Measurements from ENCODE around the gene BCKDHA. TPM values are rescaled to one million over a fixed set of nuclear protein-coding genes. Genes with fewer than 3 reads are reported as not detected.

The BCKDHA gene
- 36.1 and 40.1 TPM in 2 replicates for total RNA-seq

- DNase-seq (ENCODE audit: low read depth in 2 of 2), result peak; percentile 100
These were observed at the start of gene BCKDHA, which contains the start of gene EXOSC5 for GRCh38 chr19:41397086-41398049. Gene BCKDHA (plus strand): TSS chr19:41397818. CDS start chr19:41397828, 10 bp downstream. Gene EXOSC5 (minus strand): TSS chr19:41397359. CDS start chr19:41397328, 31 bp downstream.

- DNase-seq (ENCODE audit: low read depth in 2 of 2), result peak in 1 of 2 donors; percentile 57
These were observed 46.8 kb upstream of the BCKDHA start for GRCh38 chr19:41350735-41351338.

- DNase-seq (ENCODE audit: low read depth in 2 of 2), result peak; percentile 47 to 82
These were observed 46.0 kb upstream of the BCKDHA start for GRCh38 chr19:41351339-41352245.

GRCh38 chr19:41352279-41352608, 45.4 kb upstream of the BCKDHA start:
- DNase-seq (ENCODE audit: low read depth in 2 of 2), result no peak

GRCh38 chr19:41352609-41353465, 44.8 kb upstream of the BCKDHA start:
- DNase-seq (ENCODE audit: low read depth in 2 of 2), result peak; percentile 66 to 75

DNA sequence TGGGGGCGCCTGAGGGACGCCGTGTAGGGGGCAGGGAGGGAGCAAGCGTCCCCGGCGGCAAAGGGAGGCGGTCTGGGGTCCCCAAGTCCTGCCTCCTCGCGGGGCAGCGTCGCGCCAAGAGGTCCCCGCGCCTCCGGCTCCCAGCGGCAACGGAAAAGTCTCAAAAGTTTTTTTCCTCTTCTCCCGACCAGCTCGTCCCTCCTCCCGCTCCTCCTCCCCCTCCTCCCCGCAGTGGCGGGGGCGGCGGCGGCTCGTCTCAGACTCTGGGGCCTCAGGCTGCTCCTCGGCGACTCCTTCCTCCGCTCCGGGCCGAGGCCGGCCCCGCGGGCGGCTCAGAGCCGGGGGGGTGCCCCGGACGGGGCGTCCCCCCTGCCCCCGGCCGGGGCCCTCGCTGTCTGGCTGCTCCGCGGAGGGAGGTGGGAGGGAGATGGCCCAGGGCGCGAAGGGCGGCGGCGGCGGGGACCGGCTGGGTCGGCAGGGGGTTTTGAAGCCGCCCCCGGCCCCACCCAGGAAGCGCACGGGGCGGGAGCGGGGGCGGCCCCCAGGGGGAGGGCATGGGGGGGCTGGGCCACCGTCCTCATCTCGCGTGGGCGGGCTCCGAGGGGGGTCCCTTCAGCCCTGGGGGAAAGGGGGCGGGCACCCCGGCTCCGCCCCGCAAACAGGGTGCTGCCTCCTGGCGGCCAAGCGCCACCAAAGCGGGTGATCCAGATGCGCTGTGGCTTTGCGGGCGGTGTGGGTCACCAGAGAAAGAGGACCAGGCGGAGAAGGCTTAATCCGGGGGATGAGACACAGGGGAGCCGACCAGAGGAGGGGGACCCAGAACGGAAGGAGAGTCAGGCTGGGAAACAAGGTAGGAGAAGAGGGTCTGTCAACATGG, 43.9 kb upstream of the BCKDHA start, which contains the start of gene TGFB1:
Gene TGFB1, minus strand, starts transcription at position 457 of the 877 bp plus-strand sequence. CDS start 878 bp downstream, outside the sequence.
- DNase-seq (ENCODE audit: low read depth in 2 of 2), result peak; percentile 87 to 92

DNA sequence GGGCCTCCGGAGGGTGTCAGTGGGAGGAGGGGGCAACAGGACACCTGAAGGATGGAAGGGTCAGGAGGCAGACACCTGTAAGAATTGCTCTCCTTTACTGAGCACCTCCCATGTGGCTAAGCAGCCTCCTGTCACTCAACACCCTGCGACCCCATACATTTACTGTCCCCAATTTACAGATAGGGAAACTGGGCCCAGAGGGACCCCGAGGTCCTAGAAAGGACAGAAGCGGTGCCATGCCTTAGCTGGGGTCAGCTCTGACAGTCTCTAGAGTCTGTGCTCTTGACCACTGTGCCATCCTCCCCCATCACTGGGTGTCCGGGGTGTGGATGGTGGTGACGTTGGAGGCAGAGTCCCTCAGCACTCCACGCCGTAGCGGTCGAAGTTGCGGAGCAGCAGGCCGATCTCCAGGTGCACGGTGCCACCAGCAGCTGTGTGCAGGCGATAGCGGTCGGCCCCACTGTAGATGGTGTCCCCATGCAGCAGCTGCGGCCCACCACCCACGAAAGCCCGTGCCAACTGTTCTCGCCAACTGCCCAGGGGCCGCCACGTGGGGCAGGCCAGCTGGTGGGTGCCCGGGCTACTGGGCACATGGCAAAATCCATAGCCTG, 43.2 kb upstream of the BCKDHA start:
- no peak for DNase-seq (ENCODE audit: low read depth in 2 of 2)

DNA sequence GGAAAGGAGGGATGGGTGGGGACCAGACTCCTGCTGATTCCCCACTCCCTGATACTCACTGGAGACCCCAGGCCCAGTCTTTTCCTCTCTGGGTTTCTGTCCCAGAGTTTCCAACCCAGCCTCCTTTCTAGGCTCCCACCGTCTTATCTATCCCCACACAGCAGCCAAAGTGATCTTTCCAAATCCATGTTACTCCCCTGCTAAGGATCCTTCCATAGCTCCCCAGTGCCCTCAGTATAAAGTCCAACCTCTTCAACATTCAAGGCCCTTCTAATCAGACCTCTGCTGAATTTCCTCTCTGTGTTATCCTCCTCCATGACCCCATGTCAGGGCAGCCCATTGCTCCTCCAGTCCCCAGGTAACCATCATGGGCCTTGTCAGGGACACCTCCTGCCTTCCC, 42.6 kb upstream of the BCKDHA start:
- DNase-seq (ENCODE audit: low read depth in 2 of 2), result no peak

DNA sequence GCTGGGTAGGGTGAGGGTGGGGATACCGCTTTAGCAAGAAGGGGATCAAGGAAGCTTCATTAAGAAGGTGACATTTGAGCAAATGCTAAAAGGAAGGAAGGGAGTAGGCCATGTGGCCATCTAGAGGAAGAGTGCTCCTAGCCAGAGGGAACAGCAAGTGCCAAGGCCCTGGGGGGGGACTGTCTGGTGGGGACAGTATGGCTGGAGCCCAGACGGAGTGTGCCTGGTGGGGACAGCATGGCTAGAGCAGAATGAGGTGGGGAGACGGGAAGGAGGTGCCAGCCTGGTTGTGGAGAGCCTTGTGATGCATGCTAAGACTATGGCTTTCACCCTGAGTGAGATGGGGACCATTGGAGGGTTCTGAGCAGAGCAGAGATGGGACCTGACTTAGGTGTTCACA, 41.8 kb upstream of the BCKDHA start:
- DNase-seq (ENCODE audit: low read depth in 2 of 2), result no peak

- DNase-seq (ENCODE audit: low read depth in 2 of 2), result no peak
These were observed 40.5 kb upstream of the BCKDHA start for GRCh38 chr19:41356984-41357739.

- DNase-seq (ENCODE audit: low read depth in 2 of 2), result no peak
These were observed 39.9 kb upstream of the BCKDHA start for GRCh38 chr19:41357746-41358145.

DNA sequence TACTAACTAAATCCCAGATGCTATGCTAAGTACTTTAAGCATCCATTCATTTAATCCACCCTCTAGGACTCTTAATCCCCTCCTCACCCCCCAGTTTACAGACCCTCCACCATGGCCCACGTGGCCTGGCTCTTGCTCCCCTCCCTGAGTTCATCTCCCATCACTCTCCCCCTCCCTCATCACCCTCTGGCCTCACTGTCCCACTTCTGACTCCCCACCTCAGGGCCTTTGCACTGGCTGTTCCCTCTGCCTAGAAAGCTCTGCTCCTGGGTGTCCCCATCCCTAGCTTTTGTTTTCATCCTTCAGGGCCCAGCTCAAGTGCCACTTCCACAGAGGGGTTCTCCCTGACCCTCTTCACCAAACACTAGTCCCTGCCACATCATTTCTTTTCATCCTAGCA, 37.9 kb upstream of the BCKDHA start:
- DNase-seq (ENCODE audit: low read depth in 2 of 2), result no peak

DNA sequence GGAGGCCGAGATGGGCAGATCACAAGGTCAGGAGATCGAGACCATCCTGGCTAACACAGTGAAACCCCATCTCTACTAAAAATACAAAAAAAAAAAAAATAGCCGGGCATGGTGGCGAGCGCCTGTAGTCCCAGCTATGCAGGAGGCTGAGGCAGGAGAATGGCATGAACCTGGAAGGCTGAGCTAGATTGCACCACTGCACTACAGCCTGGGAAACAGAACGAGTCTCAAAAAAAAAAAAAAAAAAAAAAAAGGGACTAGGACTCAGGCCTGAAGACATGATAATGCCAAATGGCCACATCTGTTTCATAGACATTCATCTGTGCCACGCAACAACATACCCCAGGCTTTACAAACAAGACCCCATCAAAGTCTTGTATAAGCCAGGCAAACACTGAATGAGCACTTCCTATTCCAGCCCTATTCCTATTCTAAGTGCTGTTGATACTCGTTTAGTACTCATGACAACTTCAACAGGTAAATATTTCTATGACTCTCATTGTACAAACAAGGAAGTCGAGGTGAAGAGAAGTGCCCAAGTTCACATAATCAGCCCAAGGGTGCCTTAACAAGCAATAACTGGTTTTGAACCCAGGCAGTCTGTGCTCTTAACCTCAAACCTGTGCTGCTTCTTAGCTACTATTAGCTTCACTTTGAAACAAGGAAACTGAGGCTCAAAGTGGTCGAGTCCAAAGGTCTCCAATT, 35.3 kb upstream of the BCKDHA start:
- no peak for DNase-seq (ENCODE audit: low read depth in 2 of 2)

DNA sequence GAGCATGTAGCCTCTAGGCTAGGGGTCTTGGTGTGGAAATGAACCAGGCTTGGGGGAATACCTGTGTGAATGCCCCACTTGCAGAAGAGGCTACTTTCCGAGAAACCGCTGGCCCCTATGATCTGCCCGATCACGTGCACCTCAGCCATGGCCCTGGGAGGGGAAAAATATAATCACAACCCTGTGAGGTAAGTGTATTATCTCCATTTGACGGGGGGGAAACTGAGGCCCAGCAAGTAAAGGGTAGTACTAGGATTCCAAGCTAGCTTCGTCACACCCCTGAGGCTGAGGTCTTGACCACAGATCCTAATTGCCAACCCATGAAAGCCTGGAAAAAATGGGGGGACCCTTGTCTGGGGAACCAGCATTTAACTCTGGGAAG, 34.3 kb upstream of the BCKDHA start:
- DNase-seq (ENCODE audit: low read depth in 2 of 2), result no peak

GRCh38 chr19:41363753-41364523, 33.7 kb upstream of the BCKDHA start, which contains the start of gene B9D2:
Gene B9D2 (minus strand): TSS chr19:41364149. CDS start chr19:41363519, 630 bp downstream.
- DNase-seq (ENCODE audit: low read depth in 2 of 2), result peak; percentile 98 to 99

GRCh38 chr19:41364524-41365391, 32.9 kb upstream of the BCKDHA start:
- no peak for DNase-seq (ENCODE audit: low read depth in 2 of 2)
